ENCODE results near the gene OR51E1. TPM values are rescaled to one million over a fixed set of nuclear protein-coding genes. Genes with fewer than 3 reads are reported as not detected.
A peak's percentile ranks its signal among the peaks of the same experiment; 100 is the strongest.

The OR51E1 gene
- total and polyA plus RNA-seq, 12 donors = 0.11 to 0.27 TPM; not detected in 10

DNA sequence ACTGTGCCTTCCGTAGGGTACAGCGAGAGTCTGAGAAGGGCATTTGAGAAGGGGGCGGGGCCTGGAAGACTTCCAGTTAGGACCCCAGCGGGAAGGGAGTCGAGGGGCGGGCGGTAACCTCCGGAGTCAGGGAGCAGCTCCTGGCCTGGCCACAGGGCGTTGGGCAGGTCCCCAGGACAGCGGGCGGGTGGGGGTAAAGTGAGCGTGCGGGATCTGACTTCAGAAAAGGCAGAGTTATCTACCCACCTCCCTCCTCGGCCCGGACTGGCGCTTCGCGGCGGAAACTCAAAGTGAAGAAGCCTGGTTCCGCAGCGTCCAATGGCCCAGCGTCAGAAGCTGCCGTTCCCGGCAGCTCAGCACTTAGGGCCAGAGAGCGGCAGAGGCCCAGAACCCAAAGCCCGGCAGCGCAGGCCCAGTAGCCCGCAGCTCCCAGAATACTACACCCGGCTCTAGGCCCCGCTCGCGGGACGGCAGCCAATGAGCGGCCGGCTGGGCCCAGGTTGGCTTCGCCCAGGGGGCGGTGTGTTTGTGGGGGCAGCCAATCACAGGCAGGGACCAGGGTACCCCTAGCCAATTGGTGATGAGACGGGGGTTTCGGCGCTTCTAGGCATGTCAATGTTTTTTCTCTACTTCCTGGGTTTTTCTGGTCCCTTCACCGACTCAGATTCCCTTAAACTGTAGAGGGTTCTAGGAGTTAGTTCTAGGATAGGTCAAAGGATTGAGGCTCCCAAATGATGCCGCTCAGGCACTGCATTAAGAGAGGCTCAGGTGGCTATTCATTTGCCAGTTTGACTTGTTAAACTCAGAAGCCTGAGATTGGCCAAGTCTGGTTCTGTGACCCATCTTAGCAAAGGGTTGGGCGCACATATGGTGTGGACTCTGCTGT is 35.8 kb upstream of the OR51E1 start, which contains the start of gene TRIM68:
Gene TRIM68 (minus strand): TSS at position 451 of the 886 bp plus-strand sequence. CDS start 2,727 bp downstream, outside the sequence.
- peak within 1 kb of the TSS; percentile 7 to 68 (median 46) for H3K4me3 ChIP-seq
- whole genome bisulfite sequencing, 4 donors = 4 to 6% (median 5%) methylated on average over 23 to 43 of the region's 43 CpGs
- peak; percentile 67 to 84 for TF ChIP-seq POLR2A (IDR thresholded peaks at IDR 0.05)
- TF ChIP-seq, protein P1, sequence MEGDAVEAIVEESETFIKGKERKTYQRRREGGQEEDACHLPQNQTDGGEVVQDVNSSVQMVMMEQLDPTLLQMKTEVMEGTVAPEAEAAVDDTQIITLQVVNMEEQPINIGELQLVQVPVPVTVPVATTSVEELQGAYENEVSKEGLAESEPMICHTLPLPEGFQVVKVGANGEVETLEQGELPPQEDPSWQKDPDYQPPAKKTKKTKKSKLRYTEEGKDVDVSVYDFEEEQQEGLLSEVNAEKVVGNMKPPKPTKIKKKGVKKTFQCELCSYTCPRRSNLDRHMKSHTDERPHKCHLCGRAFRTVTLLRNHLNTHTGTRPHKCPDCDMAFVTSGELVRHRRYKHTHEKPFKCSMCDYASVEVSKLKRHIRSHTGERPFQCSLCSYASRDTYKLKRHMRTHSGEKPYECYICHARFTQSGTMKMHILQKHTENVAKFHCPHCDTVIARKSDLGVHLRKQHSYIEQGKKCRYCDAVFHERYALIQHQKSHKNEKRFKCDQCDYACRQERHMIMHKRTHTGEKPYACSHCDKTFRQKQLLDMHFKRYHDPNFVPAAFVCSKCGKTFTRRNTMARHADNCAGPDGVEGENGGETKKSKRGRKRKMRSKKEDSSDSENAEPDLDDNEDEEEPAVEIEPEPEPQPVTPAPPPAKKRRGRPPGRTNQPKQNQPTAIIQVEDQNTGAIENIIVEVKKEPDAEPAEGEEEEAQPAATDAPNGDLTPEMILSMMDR (IDR thresholded peaks at IDR 0.05) = peak in 3 of 6 experiments; percentile 19 to 31 (median 29)
- no peaks in the 10 kb centered on the region for H3K27me3 ChIP-seq
- H3K27ac ChIP-seq = peak within 1 kb of the TSS; percentile 58 to 90 (median 86)
- peaks cover 0 to 14% of the 10 kb centered on the region in 2 donors for H3K4me1 ChIP-seq (replicated peaks in 1 of 2)
- intact Hi-C loops (cut with DNase I) = no loop called here
- peaks cover 0 to 13% of the 10 kb centered on the region in 2 donors for H3K36me3 ChIP-seq (replicated peaks in 1 of 2)
- H3K9me3 ChIP-seq (replicated peaks in 1 of 3) = no peaks in the 10 kb centered on the region
- peak; percentile 96 to 98 (median 97) for DNase-seq

DNA sequence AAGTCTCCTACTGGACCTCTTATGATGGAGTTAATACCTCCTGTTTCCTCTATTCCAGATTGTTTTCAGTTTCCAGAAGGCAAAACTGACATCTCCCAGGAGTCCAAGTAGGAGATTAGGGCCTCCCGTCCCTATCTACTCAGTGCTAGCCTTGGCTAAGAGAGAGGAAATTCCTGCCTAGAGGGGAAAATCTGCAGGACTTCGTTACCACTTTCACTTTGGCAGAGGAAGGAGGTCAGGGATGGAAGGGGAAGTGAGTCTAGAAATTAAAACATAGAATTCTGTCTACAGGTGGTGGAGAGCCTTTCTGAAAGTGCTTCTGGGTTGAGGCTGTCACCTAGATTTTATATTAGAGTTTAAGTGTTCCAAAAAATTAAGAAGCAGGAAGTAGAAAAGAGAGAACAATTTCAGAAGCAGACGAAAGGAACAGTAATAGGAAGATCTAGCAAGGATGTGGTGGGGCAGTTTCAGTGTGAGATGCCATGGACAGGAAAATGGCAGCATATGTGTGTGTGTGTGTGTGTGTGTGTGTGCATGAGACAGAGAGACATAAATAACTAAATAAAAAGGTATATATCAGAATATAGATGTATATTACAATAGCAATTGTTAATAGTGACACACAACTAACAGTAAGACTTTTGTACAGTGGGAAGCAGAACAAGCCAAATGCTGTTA is 33.4 kb upstream of the OR51E1 start:
- no peaks in the 10 kb centered on the region for H3K27me3 ChIP-seq
- no peaks in the 10 kb centered on the region for H3K9me3 ChIP-seq (replicated peaks in 1 of 3)
- H3K4me3 ChIP-seq = no peak overlapping the region
- H3K36me3 ChIP-seq (replicated peaks in 1 of 2) = no peaks in the 10 kb centered on the region
- 28 to 42% (median 36%) methylated on average over 3 of the region's 3 CpGs for WGBS, 4 donors
- H3K4me1 ChIP-seq (replicated peaks in 1 of 2) = peaks cover 0 to 14% of the 10 kb centered on the region in 2 donors
- TF ChIP-seq, protein P1 (IDR thresholded peaks at IDR 0.05) = no peak
- TF ChIP-seq POLR2A (IDR thresholded peaks at IDR 0.05) = no peak
- DNase-seq = no peak
- H3K27ac ChIP-seq = peak overlapping the region in 1 of 5 donors; percentile 25
- intact Hi-C loops (cut with DNase I) = no loop called here

DNA sequence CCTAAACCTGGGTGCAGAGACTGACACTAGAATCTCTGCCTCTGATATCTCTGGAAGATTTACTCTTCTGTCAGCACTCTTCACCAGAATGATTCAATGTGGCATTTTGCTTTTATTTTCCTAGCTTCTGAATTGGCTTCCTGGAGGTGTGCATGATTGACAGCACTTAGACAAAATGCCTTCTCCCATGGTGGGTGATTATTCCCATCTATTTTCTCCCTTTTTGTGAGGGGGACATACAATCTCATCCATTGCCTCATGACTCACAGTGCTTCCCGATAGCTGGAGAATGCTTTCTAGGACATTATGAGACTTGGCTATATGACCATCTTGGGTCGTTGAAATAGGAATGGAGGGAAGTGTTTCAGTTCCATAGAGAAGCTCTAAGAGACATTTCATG is 31.8 kb upstream of the OR51E1 start:
- no peaks in the 10 kb centered on the region for H3K36me3 ChIP-seq (replicated peaks in 1 of 2)
- TF ChIP-seq POLR2A (IDR thresholded peaks at IDR 0.05) = no peak
- TF ChIP-seq, protein P1 (IDR thresholded peaks at IDR 0.05) = no peak
- intact Hi-C loops (cut with DNase I) = no loop called here
- 72 to 90% (median 79%) methylated on average over 2 of the region's 2 CpGs for WGBS, 4 donors
- H3K9me3 ChIP-seq (replicated peaks in 1 of 3) = no peaks in the 10 kb centered on the region
- H3K4me3 ChIP-seq = no peak overlapping the region
- DNase-seq = no peak
- H3K4me1 ChIP-seq (replicated peaks in 1 of 2) = peaks cover 0 to 4% of the 10 kb centered on the region in 2 donors
- H3K27ac ChIP-seq = no peak overlapping the region
- H3K27me3 ChIP-seq = no peaks in the 10 kb centered on the region

DNA sequence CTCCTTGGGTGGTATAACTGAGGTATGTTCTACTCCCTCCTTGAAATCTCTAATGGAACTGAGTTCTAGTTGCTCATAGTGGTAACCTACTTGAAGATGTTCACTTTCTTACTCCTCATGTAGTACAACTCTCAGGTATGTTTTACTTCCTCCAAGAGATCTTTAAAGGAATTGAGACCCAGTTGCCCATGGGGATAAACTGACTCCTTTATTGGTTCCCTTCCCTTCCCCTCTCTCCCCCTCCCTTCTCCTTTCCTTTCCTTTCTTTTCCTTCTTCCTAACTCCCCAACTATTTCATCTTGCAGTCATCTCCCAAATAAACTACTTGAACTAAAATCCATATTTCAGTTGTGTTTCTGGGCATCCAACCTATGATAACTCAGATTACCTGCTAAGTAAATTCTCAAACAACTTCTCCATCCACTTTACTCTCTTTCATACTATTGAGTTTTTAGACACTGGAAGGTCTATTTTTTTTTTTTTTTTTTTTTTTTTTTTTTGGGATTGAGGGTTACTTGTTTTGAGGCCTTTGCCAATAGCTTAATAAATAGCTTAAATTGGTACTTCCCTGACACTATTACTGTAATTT is 27.8 kb upstream of the OR51E1 start:
- TF ChIP-seq, protein P1 (IDR thresholded peaks at IDR 0.05) = no peak
- no peak for TF ChIP-seq POLR2A (IDR thresholded peaks at IDR 0.05)
- Histone ChIP-seq H3K27me3 (no peaks in the 10 kb centered on the region), H3K9me3 (replicated peaks in 1 of 3) (no peaks in the 10 kb centered on the region), H3K4me3 (no peak overlapping the region), H3K4me1 (replicated peaks in 1 of 2) (no peaks in the 10 kb centered on the region), H3K36me3 (replicated peaks in 1 of 2) (no peaks in the 10 kb centered on the region), H3K27ac (no peak overlapping the region)
- intact Hi-C loops (cut with DNase I) = no loop called here
- no peak for DNase-seq
